OCI-LY1 (cell line): ENCODE results near the gene AHCYL1.

Experiments
- H2AFZ ChIP-seq: fragments of 200-600 bp; sonication (generic), shearing (Covaris generic); 2 replicates; pipeline ENCODE4 v1.6.0; 2014; ENCODE audit warnings: antibody characterized with exemption, mild to moderate bottlenecking, low read length
- H3F3A ChIP-seq: fragments of 200-600 bp; sonication (generic), shearing (Covaris generic); 2 replicates; pipeline ENCODE4 v1.6.0; 2014; ENCODE audit warnings: mild to moderate bottlenecking, antibody characterized with exemption, low read length, moderate library complexity; ENCODE audit not compliant: insufficient read depth
- H3K27ac ChIP-seq: fragments of 200-600 bp; sonication (generic); 2 replicates; pipeline ENCODE4 v1.5.1; 2014; ENCODE audit warnings: low read length, mixed run types, mild to moderate bottlenecking, low read depth; ENCODE audit not compliant: poor library complexity, severe bottlenecking
- H3K27me3 ChIP-seq: fragments of 200-600 bp; sonication (generic); 2 replicates; pipeline ENCODE4 v1.6.0; 2014; ENCODE audit warnings: antibody characterized with exemption, mild to moderate bottlenecking, low read length, moderate library complexity; ENCODE audit not compliant: insufficient read depth
- H3K36me3 ChIP-seq: fragments of 200-600 bp; sonication (generic); 2 replicates; pipeline ENCODE4 v1.6.1; 2014; ENCODE audit warnings: mild to moderate bottlenecking, antibody characterized with exemption, low read length, moderate library complexity, mixed read lengths; ENCODE audit not compliant: insufficient read depth
- H3K4me1 ChIP-seq: fragments of 200-600 bp; sonication (generic); 2 replicates; pipeline ENCODE4 v1.5.1; 2014; ENCODE audit warnings: mild to moderate bottlenecking, low read length, moderate library complexity; ENCODE audit not compliant: insufficient read depth, severe bottlenecking
- H3K4me2 ChIP-seq: fragments of 200-600 bp; sonication (generic), shearing (Covaris generic); 2 replicates; pipeline ENCODE4 v1.6.1; 2014; ENCODE audit warnings: low read length
- H3K4me3 ChIP-seq: fragments of 200-600 bp; sonication (generic); 2 replicates; pipeline ENCODE4 v1.5.1; 2014; ENCODE audit warnings: low read length, low read depth, mild to moderate bottlenecking, mixed read lengths; ENCODE audit not compliant: poor library complexity, severe bottlenecking
- H3K79me2 ChIP-seq: fragments of 200-600 bp; shearing (Covaris generic); 2 replicates; pipeline ENCODE4 v1.6.1; 2016; ENCODE audit warnings: mixed run types, low read length, mixed read lengths; ENCODE audit not compliant: insufficient read depth
- H3K9ac ChIP-seq: fragments of 200-600 bp; sonication (generic), shearing (Covaris generic); 2 replicates; pipeline ENCODE4 v1.6.1; 2014; ENCODE audit warnings: mild to moderate bottlenecking, low read length, mixed read lengths
- H3K9me2 ChIP-seq: fragments of 200-600 bp; sonication (generic), shearing (Covaris generic); 2 replicates; pipeline ENCODE4 v1.6.1; 2014; ENCODE audit warnings: low read depth, mild to moderate bottlenecking, low read length, mixed read lengths
- H3K9me3 ChIP-seq: fragments of 200-600 bp; shearing (Covaris generic); 2 replicates; pipeline ENCODE4 v1.6.1; 2014; ENCODE audit warnings: low read length, mixed read lengths
- H4K20me1 ChIP-seq: fragments of 200-600 bp; sonication (generic), shearing (Covaris generic); 2 replicates; pipeline ENCODE4 v1.6.0; 2016; ENCODE audit warnings: mild to moderate bottlenecking, low read length; ENCODE audit not compliant: insufficient read depth
- EZH2 ChIP-seq: fragments of 200-600 bp; sonication (generic), shearing (Covaris generic); IDR thresholded peaks from 2 replicates; pipeline ENCODE4 v1.8.0; 2017; ENCODE audit warnings: borderline replicate concordance, mixed run types, mild to moderate bottlenecking, antibody characterized with exemption, low read length, moderate library complexity, mixed read lengths
- TF ChIP-seq, protein P1 (sequence below): fragments of 200-600 bp; sonication (generic), shearing (Covaris generic); IDR thresholded peaks from 2 replicates; pipeline ENCODE4 v1.5.1; 2017; ENCODE audit warnings: mild to moderate bottlenecking, antibody characterized with exemption, low read length, moderate library complexity, mixed read lengths

AHCYL1 gene

DNA sequence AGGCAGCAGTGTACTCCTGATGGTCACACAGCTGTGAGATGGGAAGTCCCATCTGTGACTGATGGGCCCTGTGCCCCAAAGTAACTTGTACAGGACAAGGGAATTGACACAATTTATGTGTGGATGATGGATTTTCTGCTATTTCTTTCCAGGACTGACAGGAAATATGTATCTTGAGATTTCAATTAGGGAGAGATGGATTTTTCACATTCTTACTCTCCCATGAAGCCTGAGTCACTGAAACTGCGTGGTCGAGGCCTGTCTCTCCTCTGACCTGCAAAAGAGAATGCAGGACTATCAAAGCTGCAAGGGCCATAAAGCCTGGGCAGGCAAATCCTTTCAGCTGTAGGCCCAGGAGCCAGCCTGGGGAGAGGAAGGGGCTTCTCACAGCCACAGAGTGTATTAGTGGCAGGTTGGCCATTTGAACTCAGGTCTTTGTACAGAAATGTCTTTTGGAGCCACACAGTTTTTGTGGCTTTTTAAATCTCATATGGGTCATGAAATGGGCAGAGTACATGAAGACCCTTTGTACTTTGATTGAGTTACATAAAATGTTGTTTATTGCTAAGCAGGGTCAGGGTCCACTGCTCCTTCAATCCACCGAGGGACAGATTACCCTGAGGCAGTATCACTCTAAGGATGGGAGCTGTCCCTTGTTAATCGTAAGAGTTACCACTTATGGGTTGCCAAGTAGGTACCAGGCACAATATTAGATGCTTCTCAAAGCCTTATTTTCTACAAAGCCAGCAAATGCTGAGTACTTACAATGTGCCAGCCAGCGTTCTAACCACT is 71.1 kb downstream of the AHCYL1 start:
- no peak for TF ChIP-seq EZH2
- TF ChIP-seq, protein P1, sequence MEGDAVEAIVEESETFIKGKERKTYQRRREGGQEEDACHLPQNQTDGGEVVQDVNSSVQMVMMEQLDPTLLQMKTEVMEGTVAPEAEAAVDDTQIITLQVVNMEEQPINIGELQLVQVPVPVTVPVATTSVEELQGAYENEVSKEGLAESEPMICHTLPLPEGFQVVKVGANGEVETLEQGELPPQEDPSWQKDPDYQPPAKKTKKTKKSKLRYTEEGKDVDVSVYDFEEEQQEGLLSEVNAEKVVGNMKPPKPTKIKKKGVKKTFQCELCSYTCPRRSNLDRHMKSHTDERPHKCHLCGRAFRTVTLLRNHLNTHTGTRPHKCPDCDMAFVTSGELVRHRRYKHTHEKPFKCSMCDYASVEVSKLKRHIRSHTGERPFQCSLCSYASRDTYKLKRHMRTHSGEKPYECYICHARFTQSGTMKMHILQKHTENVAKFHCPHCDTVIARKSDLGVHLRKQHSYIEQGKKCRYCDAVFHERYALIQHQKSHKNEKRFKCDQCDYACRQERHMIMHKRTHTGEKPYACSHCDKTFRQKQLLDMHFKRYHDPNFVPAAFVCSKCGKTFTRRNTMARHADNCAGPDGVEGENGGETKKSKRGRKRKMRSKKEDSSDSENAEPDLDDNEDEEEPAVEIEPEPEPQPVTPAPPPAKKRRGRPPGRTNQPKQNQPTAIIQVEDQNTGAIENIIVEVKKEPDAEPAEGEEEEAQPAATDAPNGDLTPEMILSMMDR = no peak
- Histone ChIP-seq H3K79me2 (no peaks in the 10 kb centered on the region), H2AFZ (no peak overlapping the region), H3K36me3 (peaks cover 76% of the 10 kb centered on the region), H3K27me3 (no peaks in the 10 kb centered on the region), H3K9me3 (no peaks in the 10 kb centered on the region), H3K4me1 (no peaks in the 10 kb centered on the region), H3K4me3 (no peak overlapping the region), H4K20me1 (peaks cover 2% of the 10 kb centered on the region; the same call in 1 of the 2 replicates), H3K9me2 (no peaks in the 10 kb centered on the region), H3F3A (no peaks in the 10 kb centered on the region), H3K27ac (no peak overlapping the region), H3K9ac (no peak overlapping the region), H3K4me2 (no peak overlapping the region)

DNA sequence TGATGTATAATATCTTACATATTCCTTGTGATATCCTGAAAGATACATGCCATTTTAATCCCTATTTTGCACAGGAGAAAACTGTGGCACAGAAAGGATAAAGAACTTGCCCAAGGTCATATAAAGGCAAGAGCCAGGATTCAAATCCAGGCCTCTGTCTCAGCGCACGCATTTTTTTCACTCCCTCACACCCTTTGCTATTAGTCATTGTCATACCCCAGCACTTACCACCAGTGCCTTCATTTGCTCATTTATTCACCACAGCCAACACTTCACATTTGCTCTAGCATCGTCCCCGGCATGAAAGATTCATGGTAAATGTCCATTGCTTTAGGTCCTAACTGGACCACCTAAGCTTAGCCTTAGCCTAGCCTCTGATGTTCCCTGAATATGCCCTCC is 71.7 kb downstream of the AHCYL1 start:
- H3K4me1 ChIP-seq = no peaks in the 10 kb centered on the region
- no peaks in the 10 kb centered on the region for H3K9me2 ChIP-seq
- H3K9me3 ChIP-seq = no peaks in the 10 kb centered on the region
- H2AFZ ChIP-seq = no peak overlapping the region
- H3K9ac ChIP-seq = no peak overlapping the region
- no peak for TF ChIP-seq EZH2
- TF ChIP-seq, protein P1 = no peak
- H3K27ac ChIP-seq = no peak overlapping the region
- H3K36me3 ChIP-seq = peaks cover 70% of the 10 kb centered on the region
- H3F3A ChIP-seq = no peaks in the 10 kb centered on the region
- H3K4me3 ChIP-seq = no peak overlapping the region
- peaks cover 2% of the 10 kb centered on the region; the same call in 1 of the 2 replicates for H4K20me1 ChIP-seq
- H3K27me3 ChIP-seq = no peaks in the 10 kb centered on the region
- no peaks in the 10 kb centered on the region for H3K79me2 ChIP-seq
- H3K4me2 ChIP-seq = no peak overlapping the region

DNA sequence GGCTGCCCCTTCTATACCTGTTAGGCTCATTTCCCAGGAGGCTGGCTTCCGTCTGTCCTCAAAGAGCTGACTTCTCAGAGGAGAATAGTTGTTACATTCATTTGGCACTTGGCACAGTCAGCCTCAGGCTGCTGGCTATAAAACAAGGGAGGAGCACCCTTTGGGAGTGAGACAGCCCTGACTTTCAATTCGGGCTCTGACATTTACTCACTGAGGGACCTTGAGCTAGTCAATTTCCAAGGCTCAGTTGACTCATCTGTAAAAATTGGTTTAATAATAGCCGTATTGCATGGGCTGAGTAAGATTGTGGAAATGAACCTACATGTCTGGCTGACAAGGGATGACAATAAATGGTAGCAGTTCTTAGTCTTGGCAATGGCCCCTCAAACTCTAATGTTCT is 72.2 kb downstream of the AHCYL1 start:
- Histone ChIP-seq H3K36me3 (peaks cover 65% of the 10 kb centered on the region), H3K27me3 (no peaks in the 10 kb centered on the region), H3K79me2 (no peaks in the 10 kb centered on the region), H3K4me2 (no peak overlapping the region), H3K4me1 (no peaks in the 10 kb centered on the region), H3K9me2 (no peaks in the 10 kb centered on the region), H3K4me3 (no peak overlapping the region), H3K27ac (no peak overlapping the region), H3F3A (no peaks in the 10 kb centered on the region), H3K9ac (no peak overlapping the region), H4K20me1 (peaks cover 2% of the 10 kb centered on the region; the same call in 1 of the 2 replicates), H2AFZ (no peak overlapping the region), H3K9me3 (no peaks in the 10 kb centered on the region)
- no peak for TF ChIP-seq EZH2
- TF ChIP-seq, protein P1 = no peak
